ENCODE results near the gene DUOXA1.

The DUOXA1 gene

DNA sequence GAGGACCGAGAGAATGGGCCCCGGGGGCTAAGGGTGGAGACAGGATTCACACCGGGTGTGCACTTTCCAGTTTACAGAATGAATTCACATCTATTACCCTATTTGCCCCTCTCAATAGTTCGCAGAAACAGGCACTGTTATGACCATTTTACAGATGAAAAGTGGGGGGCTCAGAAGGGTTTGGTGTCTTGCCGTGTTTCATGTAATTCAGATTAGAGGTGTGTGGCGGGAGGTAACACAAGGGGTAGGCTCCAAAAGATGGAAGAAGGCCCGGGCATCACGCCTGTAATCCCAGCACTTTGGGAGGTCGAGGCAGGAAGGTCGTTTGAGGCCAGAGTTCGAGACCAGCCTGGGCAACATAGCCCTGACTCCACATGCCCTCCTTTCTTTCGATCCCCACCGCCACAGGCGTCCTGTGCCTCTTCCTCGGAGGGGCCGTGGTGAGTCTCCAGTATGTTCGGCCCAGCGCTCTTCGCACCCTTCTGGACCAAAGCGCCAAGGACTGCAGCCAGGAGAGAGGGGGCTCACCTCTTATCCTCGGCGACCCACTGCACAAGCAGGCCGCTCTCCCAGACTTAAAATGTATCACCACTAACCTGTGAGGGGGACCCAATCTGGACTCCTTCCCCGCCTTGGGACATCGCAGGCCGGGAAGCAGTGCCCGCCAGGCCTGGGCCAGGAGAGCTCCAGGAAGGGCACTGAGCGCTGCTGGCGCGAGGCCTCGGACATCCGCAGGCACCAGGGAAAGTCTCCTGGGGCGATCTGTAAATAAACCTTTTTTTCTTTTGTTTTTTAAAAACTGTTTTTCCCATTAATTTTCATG, 12.2 kb downstream of the DUOXA1 start:
- DNase-seq (ENCODE audit: insufficient read length, low spot score) (no peak), FAIRE-seq (no peak)
- TF ChIP-seq, protein P1, sequence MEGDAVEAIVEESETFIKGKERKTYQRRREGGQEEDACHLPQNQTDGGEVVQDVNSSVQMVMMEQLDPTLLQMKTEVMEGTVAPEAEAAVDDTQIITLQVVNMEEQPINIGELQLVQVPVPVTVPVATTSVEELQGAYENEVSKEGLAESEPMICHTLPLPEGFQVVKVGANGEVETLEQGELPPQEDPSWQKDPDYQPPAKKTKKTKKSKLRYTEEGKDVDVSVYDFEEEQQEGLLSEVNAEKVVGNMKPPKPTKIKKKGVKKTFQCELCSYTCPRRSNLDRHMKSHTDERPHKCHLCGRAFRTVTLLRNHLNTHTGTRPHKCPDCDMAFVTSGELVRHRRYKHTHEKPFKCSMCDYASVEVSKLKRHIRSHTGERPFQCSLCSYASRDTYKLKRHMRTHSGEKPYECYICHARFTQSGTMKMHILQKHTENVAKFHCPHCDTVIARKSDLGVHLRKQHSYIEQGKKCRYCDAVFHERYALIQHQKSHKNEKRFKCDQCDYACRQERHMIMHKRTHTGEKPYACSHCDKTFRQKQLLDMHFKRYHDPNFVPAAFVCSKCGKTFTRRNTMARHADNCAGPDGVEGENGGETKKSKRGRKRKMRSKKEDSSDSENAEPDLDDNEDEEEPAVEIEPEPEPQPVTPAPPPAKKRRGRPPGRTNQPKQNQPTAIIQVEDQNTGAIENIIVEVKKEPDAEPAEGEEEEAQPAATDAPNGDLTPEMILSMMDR (IDR thresholded peaks at IDR 0.05; ENCODE audit: insufficient read depth, missing control alignments), result no peak

DNA sequence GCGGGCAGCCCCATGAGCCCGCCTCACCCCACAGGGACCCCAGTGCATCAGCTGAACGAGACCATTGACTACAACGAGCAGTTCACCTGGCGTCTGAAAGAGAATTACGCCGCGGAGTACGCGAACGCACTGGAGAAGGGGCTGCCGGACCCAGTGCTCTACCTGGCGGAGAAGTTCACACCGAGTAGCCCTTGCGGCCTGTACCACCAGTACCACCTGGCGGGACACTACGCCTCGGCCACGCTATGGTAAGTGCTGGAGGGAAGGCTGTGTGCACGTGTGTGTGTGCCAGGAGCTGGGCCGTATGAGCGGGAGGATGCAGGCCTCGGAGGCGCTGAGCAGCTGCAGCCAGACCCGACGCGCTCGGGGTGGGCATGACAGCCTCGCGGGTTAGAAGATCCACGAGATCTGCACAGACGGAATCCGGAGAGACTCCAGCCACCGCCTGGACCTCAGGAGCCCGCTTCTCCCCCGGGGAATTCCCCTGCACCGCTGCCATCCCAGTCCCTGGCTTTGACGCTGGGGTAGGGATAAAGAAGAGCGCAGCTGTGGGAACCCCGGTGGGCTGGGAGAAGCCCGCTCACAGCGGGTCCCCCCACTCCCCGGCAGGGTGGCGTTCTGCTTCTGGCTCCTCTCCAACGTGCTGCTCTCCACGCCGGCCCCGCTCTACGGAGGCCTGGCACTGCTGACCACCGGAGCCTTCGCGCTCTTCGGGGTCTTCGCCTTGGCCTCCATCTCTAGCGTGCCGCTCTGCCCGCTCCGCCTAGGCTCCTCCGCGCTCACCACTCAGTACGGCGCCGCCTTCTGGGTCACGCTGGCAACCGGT, 13.0 kb downstream of the DUOXA1 start:
- TF ChIP-seq, protein P1 (IDR thresholded peaks at IDR 0.05; ENCODE audit: insufficient read depth, missing control alignments), result no peak
- FAIRE-seq, result no peak

DNA sequence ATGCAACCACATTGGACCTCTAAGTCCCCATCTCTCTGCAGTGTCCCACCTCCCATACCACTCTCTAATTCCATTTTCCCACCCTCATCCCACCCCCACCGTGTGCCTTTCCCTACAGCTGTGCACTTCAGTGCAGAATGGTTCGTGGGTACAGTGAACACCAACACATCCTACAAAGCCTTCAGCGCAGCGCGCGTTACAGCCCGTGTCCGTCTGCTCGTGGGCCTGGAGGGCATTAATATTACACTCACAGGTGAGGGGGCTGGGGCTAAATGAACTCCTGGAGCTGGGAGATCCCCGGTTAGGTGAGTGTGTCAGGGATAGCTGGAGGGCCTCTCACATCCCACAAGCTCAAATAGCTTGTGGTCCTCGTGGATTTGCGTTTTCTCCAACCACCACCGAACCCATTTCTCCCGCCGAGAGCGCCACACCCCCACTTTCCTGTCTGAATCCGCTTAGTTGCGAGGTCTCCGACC, 13.6 kb downstream of the DUOXA1 start:
- FAIRE-seq (no peak), DNase-seq (ENCODE audit: insufficient read length, low spot score) (no peak)
- TF ChIP-seq, protein P1 (IDR thresholded peaks at IDR 0.05; ENCODE audit: insufficient read depth, missing control alignments), result no peak

More for the DNA sequence above, 13.0 kb downstream of the DUOXA1 start:
- no peak for DNase-seq (ENCODE audit: insufficient read length, low spot score)

DNA sequence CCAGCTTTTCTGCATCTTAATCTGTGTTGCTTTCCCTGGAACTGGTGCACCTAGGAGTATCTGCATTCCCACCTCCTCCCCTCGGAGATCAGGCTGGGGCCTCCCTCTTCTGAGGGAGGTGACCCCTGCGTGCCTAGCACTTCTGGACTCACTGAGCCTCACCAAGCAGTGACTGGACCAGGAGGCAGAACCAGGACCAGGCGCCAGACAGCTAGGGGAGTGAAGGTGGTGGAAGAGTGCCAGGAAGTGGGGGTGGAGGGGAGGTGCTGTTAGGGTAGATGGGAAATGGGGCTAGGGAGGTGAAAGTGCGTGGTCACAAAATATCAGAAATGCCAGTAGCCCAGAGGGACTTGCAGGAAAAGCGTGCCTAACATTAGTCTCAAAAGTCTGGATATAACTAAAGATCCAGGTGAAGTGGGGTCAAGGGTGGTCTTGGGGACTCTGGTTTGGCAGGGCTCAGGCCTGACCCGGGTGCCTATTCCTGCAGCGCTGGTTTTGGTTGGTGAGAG, 14.3 kb downstream of the DUOXA1 start:
- FAIRE-seq (no peak), DNase-seq (ENCODE audit: insufficient read length, low spot score) (no peak)
- TF ChIP-seq, protein P1 (IDR thresholded peaks at IDR 0.05; ENCODE audit: insufficient read depth, missing control alignments), result no peak

DNA sequence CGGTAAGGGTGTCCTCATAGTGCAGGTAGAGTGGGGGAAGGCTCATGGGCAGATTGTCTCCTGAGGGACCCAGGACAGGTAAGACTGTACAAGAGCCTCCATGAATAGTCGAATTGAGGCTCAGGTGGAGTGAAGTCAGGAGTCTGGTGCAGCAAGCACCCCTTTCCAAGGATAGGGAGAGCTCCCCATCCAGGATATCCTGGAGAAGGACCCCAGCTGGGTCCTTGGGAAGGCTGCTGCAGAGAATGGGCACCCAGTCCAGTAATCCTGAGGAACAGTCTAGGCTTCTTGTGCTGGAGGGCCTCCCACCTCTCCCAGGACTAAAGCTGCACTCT, 15.0 kb downstream of the DUOXA1 start:
- FAIRE-seq (no peak), DNase-seq (ENCODE audit: insufficient read length, low spot score) (no peak)
- TF ChIP-seq, protein P1 (IDR thresholded peaks at IDR 0.05; ENCODE audit: insufficient read depth, missing control alignments), result no peak

DNA sequence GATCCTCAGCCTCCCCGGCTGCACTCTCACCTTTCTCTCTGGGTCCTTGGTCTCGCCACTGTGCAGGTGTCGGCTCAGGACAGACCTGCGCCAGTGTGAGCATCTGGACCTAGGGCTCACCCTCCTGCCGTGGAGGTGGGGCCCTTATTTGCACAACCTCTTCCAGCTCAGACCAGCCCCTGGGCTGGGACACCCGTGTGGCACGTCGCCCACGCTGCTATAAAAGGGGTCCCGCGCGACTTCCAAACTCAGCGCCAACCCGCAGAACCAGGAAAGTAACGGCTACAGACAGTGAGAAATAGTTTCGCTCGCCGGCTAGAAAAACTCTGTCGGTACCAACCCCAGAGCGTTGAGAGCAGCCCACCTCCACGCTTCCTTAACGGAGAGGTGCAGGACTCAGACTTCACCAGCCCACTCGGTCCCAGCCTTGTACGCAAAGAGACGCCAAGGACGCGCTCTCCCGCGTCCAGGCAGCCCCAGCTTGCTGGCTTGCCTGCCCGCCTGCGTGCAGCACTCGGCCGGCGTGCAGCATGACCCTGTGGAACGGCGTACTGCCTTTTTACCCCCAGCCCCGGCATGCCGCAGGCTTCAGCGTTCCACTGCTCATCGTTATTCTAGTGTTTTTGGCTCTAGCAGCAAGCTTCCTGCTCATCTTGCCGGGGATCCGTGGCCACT, 15.5 kb downstream of the DUOXA1 start, which contains the start of the genes DUOX2 and DUOXA2:
Gene DUOX2 (minus strand): TSS at position 97 of the 675 bp plus-strand sequence. CDS start 761 bp downstream, outside the sequence.
Gene DUOXA2 (plus strand): TSS at position 251 of the 675 bp plus-strand sequence. CDS start 280 bp downstream, at position 531.
- DNase-seq (ENCODE audit: insufficient read length, low spot score), result no peak
- TF ChIP-seq, protein P1 (IDR thresholded peaks at IDR 0.05; ENCODE audit: insufficient read depth, missing control alignments), result no peak
- no peak for FAIRE-seq
